SH-SY5Y (cell line): ENCODE measurements around the gene MCU.

Source experiments
- GATA2 ChIP-seq: IDR thresholded peaks from 2 replicates; pipeline ENCODE4 v1.6.1; 2011; ENCODE audit warnings: mild to moderate bottlenecking, low read depth, low read length
- GATA3 ChIP-seq: IDR thresholded peaks from 2 replicates; pipeline ENCODE4 v1.6.1; 2011; ENCODE audit warnings: low read depth, mild to moderate bottlenecking, low read length, moderate library complexity

DNA sequence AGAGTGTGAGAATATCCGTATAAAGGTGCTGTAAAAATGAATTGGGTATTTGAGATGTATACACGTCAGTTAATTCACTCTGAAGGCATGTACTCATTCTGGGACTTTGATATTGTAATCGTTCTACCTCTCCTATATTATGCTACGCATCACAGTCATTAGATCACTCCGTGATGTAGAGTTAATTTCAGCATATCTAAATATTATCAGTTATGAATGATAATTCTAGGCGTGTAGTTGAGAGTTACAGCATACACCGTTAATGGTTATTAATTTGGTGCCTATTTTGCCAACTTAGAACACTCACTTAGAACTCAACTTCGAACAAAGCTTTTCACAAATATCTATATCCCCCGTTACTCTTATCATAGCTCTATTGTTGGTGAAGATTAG, 477 bp upstream of the MCU start:
- TF ChIP-seq GATA2 (no peak), GATA3 (no peak)
